HEK293 (cell line): ENCODE data around the gene TMEM106C.

Experiments
- CTCF ChIA-PET: fragments of 350-600 bp; formaldehyde crosslinking; extraction: SDS; loops from one replicate; lab custom pipeline; 2021; ENCODE audit warnings: antibody characterized with exemption; lab: Yijun Ruan, JAX
- POLR2A ChIA-PET: fragments of 300-600 bp; formaldehyde crosslinking; extraction: SDS; loops from one replicate; lab custom pipeline; 2020; ENCODE audit warnings: antibody characterized with exemption, inconsistent platforms; lab: Yijun Ruan, JAX
- H3K27ac ChIP-seq: fragments of 200-500 bp; sonication (Bioruptor generic); 2 replicates; pipeline ENCODE4 v1.5.1; 2014; ENCODE audit warnings: low read depth, low read length, control low read depth, inconsistent platforms; ENCODE audit errors: extremely low read depth
- H3K36me3 ChIP-seq, 2 experiments: fragments of 200-500 bp in 1 of 2; sonication (Bioruptor generic) in 1 of 2; 1 replicate in 1 of 2; 2 replicates in 1 of 2; pipeline ENCODE4 v1.5.1; 2014 to 2017; ENCODE audit warnings: inconsistent platforms in 2 of 2, low read length in 2 of 2; ENCODE audit not compliant: control insufficient read depth in 2 of 2, insufficient read depth in 1 of 2
- H3K4me1 ChIP-seq: fragments of 200-500 bp; sonication (Bioruptor generic); 2 replicates; pipeline ENCODE4 v1.5.1; 2014; ENCODE audit warnings: mild to moderate bottlenecking, low read length, inconsistent platforms; ENCODE audit not compliant: control insufficient read depth, insufficient read depth
- H3K4me3 ChIP-seq: 2 replicates; pipeline ENCODE4 v1.5.1; 2011; ENCODE audit warnings: low read depth, mild to moderate bottlenecking, control low read depth, low read length, moderate library complexity
- H3K9me3 ChIP-seq: fragments of 200-500 bp; sonication (Bioruptor generic); 2 replicates; pipeline ENCODE4 v1.5.1; 2014; ENCODE audit warnings: low read depth, low read length, inconsistent platforms; ENCODE audit not compliant: control insufficient read depth, insufficient read depth
- KLF10 ChIP-seq: fragments of 450-650 bp; IDR thresholded peaks from 2 replicates; pipeline ENCODE4 v1.5.1; 2018; ENCODE audit warnings: missing biosample characterization, mild to moderate bottlenecking, missing genetic modification characterization
- KLF7 ChIP-seq: fragments of 450-650 bp; formaldehyde crosslinking; IDR thresholded peaks from 2 replicates; pipeline ENCODE4 v1.5.1; 2016; ENCODE audit warnings: missing biosample characterization, missing genetic modification characterization, borderline replicate concordance
- KLF8 ChIP-seq: fragments of 450-650 bp; formaldehyde crosslinking; IDR thresholded peaks from 2 replicates; pipeline ENCODE4 v1.5.1; 2016; ENCODE audit warnings: missing biosample characterization, missing genetic modification characterization
- PRDM1 ChIP-seq: fragments of 450-650 bp; formaldehyde crosslinking; IDR thresholded peaks from 2 replicates; pipeline ENCODE4; 2016; ENCODE audit warnings: missing biosample characterization, missing genetic modification characterization
- REPIN1 ChIP-seq: fragments of 450-650 bp; formaldehyde crosslinking; IDR thresholded peaks from 2 replicates; pipeline ENCODE4 v1.5.1; 2017; ENCODE audit warnings: missing biosample characterization, missing genetic modification characterization, low read depth
- SETDB1 ChIP-seq: IDR thresholded peaks from one replicate; pipeline ENCODE4 v1.6.1; 2017; ENCODE audit warnings: mild to moderate bottlenecking, low read length, moderate library complexity, mixed read lengths; ENCODE audit not compliant: insufficient read length
- SP2 ChIP-seq: fragments of 450-650 bp; formaldehyde crosslinking; IDR thresholded peaks from 2 replicates; pipeline ENCODE4 v1.5.1; 2016; ENCODE audit warnings: missing biosample characterization, missing genetic modification characterization
- ZBTB8A ChIP-seq: fragments of 450-650 bp; formaldehyde crosslinking; IDR thresholded peaks from 2 replicates; pipeline ENCODE4 v1.5.1; 2016; ENCODE audit warnings: missing biosample characterization, missing genetic modification characterization
- ZFP3 ChIP-seq: fragments of 450-650 bp; formaldehyde crosslinking; IDR thresholded peaks from 2 replicates; pipeline ENCODE4 v1.5.1; 2016; ENCODE audit warnings: low read depth, missing biosample characterization, missing genetic modification characterization
- ZNF112 ChIP-seq: fragments of 450-650 bp; formaldehyde crosslinking; IDR thresholded peaks from 2 replicates; pipeline ENCODE4 v1.5.0; 2017; ENCODE audit warnings: missing biosample characterization, missing genetic modification characterization
- ZNF140 ChIP-seq: fragments of 450-650 bp; formaldehyde crosslinking; IDR thresholded peaks from 2 replicates; pipeline ENCODE4 v1.5.1; 2016; ENCODE audit warnings: missing biosample characterization, missing genetic modification characterization
- ZNF155 ChIP-seq: fragments of 450-650 bp; formaldehyde crosslinking; IDR thresholded peaks from 2 replicates; pipeline ENCODE4 v1.5.1; 2016; ENCODE audit warnings: missing biosample characterization, missing genetic modification characterization
- ZNF211 ChIP-seq: fragments of 450-650 bp; formaldehyde crosslinking; IDR thresholded peaks from 2 replicates; pipeline ENCODE4 v1.5.1; 2016; ENCODE audit warnings: low read depth, missing biosample characterization, missing genetic modification characterization
- ZNF518A ChIP-seq: fragments of 450-650 bp; formaldehyde crosslinking; conservative IDR thresholded peaks from 2 replicates; pipeline ENCODE4 v1.5.1; 2016; ENCODE audit warnings: low read depth, missing biosample characterization, missing genetic modification characterization
- ZNF629 ChIP-seq: fragments of 450-650 bp; formaldehyde crosslinking; IDR thresholded peaks from 2 replicates; pipeline ENCODE4 v1.5.1; 2017; ENCODE audit warnings: missing biosample characterization, missing genetic modification characterization
- ZNF777 ChIP-seq: fragments of 450-650 bp; formaldehyde crosslinking; IDR thresholded peaks from 2 replicates; pipeline ENCODE4 v1.5.1; 2017; ENCODE audit warnings: missing biosample characterization, missing genetic modification characterization, borderline replicate concordance
- TF ChIP-seq, protein P1 (sequence below): fragments of 450-650 bp; formaldehyde crosslinking; IDR thresholded peaks from 2 replicates; pipeline ENCODE4 v1.5.1; 2016; ENCODE audit warnings: missing biosample characterization, missing genetic modification characterization

TMEM106C gene

DNA sequence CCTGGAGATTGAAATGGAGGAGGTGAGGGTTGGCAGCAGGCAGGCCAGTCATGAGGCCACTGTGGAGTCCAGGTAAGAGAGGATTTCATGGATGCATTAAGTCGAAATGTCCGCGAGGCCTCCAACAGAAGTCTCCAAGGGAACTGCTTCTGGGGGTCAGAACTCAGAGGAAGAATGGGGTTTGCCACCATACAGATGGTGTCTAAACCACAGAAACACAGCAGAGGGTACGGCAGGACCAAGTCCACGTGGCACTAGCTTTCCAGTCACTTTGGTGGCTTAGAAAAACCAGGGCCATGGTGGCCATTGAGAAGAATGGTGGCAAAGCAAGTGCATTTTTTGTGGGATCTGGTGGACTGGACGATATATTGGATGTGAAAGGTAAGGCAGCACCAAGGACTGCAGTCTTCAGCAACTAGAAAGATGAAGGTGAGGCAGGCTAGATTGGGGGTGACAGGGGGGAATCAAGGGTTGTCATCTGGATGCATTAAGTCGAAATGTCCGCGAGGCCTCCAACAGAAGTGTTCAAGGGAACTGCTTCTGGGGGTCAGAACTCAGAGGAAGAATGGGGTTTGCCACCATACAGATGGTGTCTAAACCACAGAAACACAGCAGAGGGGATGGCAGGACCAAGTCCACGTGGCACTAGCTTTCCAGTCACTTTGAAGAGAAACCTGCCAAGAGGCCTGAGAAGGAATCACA, 22.5 kb upstream of the TMEM106C start:
- Histone ChIP-seq H3K4me3 (no peak overlapping the region), H3K4me1 (no peaks in the 10 kb centered on the region), H3K27ac (no peak overlapping the region), H3K9me3 (no peaks in the 10 kb centered on the region), H3K36me3 (no peaks in the 10 kb centered on the region)
- POLR2A ChIA-PET, result no interaction called here
- no peak for TF ChIP-seq ZNF112 (tag by site-specific recombination)
- no peak for TF ChIP-seq ZFP3 (tag by site-specific recombination)
- no peak for TF ChIP-seq KLF8 (tag by site-specific recombination)
- TF ChIP-seq ZNF155 (tag by site-specific recombination), result no peak
- TF ChIP-seq REPIN1 (tag by site-specific recombination), result no peak
- no peak for TF ChIP-seq ZNF518A (tag by site-specific recombination)
- TF ChIP-seq KLF7, result no peak
- TF ChIP-seq SP2 (tag by site-specific recombination), result no peak
- CTCF ChIA-PET, result interaction anchor here (1.3 kb wide), 1 partner anchor 8 kb away, joined by 8 read pairs; no protein-coding TSS in a partner anchor

GRCh38 chr12:47941475-47941780, 22.0 kb upstream of the TMEM106C start:
- POLR2A ChIA-PET, result no interaction called here
- no peaks in the 10 kb centered on the region for H3K9me3 ChIP-seq
- CTCF ChIA-PET, result no interaction called here
- no peaks in the 10 kb centered on the region for H3K36me3 ChIP-seq
- TF ChIP-seq ZBTB8A (tag by site-specific recombination) (no peak), SETDB1 (no peak), PRDM1 (no peak), ZNF629 (tag by site-specific recombination) (no peak)
- no peaks in the 10 kb centered on the region for H3K4me1 ChIP-seq
- H3K4me3 ChIP-seq, result no peak overlapping the region
- no peak overlapping the region for H3K27ac ChIP-seq

DNA sequence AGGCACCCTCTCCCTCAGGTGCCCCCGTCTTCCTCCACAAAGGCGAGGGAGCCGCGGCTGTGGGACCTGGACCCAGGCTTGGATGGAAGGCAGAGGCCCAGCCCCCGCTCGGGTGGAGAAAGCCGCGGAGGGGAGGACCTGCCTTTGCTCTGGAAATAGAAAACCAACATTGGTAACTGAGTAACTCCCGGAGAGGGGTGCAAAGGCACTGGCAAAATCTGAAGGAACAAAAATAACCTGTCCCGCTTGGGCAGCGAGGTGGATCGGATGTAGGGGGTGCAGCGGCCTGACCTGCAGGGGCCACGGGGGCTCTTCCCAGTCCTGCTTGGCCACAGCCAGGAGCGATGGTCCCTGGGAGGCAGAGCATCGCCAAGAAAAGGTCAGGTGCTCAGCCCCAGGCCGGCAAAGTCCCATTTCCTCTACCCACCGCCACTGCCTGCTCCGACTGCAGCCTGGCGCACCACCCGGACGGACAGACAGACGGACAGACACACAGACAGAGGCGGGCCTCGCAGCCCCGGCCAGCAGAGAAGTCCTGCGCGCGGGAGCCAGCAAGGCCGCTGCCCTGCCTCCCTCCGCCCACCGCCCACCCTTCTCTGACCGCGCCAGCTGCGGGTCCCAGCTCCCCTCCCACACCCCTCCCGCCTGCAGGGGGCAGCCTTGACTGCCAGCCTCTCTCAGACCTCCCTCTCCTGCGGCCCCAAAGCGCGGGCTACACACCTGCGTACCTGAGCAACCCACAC, 21.4 kb upstream of the TMEM106C start:
- ChIA-PET POLR2A (interaction anchor here (0.6 kb wide), 1 partner anchor 177 kb away, joined by 6 read pairs; the partner anchor contains the start of gene PFKM), CTCF (no interaction called here)
- Histone ChIP-seq H3K4me1 (no peaks in the 10 kb centered on the region), H3K4me3 (no peak overlapping the region), H3K9me3 (no peaks in the 10 kb centered on the region), H3K27ac (no peak overlapping the region), H3K36me3 (no peaks in the 10 kb centered on the region)
- TF ChIP-seq, protein P1, sequence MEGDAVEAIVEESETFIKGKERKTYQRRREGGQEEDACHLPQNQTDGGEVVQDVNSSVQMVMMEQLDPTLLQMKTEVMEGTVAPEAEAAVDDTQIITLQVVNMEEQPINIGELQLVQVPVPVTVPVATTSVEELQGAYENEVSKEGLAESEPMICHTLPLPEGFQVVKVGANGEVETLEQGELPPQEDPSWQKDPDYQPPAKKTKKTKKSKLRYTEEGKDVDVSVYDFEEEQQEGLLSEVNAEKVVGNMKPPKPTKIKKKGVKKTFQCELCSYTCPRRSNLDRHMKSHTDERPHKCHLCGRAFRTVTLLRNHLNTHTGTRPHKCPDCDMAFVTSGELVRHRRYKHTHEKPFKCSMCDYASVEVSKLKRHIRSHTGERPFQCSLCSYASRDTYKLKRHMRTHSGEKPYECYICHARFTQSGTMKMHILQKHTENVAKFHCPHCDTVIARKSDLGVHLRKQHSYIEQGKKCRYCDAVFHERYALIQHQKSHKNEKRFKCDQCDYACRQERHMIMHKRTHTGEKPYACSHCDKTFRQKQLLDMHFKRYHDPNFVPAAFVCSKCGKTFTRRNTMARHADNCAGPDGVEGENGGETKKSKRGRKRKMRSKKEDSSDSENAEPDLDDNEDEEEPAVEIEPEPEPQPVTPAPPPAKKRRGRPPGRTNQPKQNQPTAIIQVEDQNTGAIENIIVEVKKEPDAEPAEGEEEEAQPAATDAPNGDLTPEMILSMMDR (tag by site-specific recombination), result 0 out of 2 replicates have a peak, but pooled peaks have one; percentile 8
- TF ChIP-seq ZNF211 (tag by site-specific recombination), result no peak
- TF ChIP-seq KLF7, result no peak
- TF ChIP-seq KLF10 (tag by site-specific recombination), result no peak
- TF ChIP-seq ZNF140 (tag by site-specific recombination), result no peak
- no peak for TF ChIP-seq ZNF777 (tag by site-specific recombination)
- TF ChIP-seq ZNF518A (tag by site-specific recombination), result no peak
